Activated effector memory CD4-positive, alpha-beta T cell treated with Interleukin-2 at 50 U/mL for 16 hours (primary cell): ENCODE measurements around the gene TSC2.
"Not testable (repeated sequence)": the region's sequence is repeated elsewhere in the genome, so short reads cannot be mapped to it uniquely, and the experiment has no call there.

Source experiments
- DNase-seq: peaks from one replicate; pipeline ENCODE4 v3.0.0-alpha.2; 2020

Gene TSC2

GRCh38 chr16:2032285-2033056, 15.3 kb upstream of the TSC2 start:
- no peak for DNase-seq

- DNase-seq = no peak
These were observed 14.5 kb upstream of the TSC2 start for GRCh38 chr16:2033057-2033908.

GRCh38 chr16:2033909-2034695, 13.7 kb upstream of the TSC2 start:
- not testable (repeated sequence) for DNase-seq

GRCh38 chr16:2034696-2035430, 12.9 kb upstream of the TSC2 start:
- DNase-seq = no peak

DNA sequence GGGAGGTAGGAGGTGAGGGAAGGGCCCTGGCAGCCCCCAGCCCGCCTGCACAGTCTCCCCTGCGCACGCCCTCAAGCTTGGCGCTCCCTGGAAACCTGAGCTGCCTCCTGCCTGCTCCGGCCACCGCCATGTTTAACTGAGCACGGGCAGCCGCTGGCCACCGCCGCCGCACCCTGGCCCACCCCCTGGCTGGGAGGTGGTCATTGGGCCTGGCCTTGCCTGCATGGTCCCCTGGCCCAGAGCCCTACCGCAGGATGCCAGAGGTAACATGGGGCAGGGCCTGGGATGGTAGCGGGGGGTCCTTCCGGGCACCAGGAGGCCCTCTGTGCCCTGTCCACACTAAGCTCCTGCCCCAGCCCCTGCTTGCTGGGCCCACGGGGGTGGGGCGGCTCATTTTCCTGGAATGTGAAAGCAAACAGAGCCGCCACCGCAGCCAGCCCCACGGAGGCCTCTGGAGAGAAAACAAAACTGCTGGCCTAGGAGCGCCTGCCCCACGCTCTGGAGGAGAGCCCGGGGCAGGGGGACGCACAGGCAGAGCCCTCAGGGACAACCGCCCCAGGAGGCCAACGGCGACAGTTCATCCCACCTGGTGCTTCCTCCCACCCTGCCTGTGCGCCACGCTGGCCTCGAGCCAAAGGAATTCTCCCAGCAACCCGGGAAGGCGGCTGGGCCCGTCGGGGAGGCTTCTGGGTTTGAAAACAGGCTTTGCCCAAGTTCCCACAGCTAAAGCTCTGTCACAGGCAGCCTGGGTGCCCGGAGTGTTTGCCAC, 12.2 kb upstream of the TSC2 start:
- DNase-seq = no peak

DNA sequence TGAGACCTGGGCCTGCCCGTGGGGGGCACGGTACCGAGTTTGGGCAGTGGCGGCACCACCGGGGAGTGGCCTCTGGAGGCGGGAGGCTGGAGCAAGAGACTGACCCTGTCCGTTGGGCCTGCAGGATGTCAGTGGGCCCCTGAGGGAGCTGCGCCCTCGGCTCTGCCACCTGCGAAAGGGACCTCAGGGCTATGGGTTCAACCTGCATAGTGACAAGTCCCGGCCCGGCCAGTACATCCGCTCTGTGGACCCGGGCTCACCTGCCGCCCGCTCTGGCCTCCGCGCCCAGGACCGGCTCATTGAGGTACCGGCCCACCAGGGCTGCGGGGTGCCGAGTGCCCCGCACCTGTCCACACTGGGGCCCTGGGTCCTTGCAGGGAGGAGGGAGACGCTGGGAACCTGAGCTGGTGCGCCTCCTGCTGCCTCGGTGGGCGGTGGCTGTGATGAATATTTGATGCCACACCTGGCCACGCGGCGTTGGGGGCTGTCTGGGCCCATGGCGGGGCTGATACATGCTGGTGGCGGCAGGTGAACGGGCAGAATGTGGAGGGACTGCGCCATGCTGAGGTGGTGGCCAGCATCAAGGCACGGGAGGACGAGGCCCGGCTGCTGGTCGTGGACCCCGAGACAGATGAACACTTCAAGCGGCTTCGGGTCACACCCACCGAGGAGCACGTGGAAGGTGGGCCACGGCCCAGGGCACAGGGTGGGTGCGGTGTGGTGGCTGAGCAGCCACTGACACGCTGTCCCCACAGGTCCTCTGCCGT, 11.4 kb upstream of the TSC2 start:
- DNase-seq = no peak

- no peak for DNase-seq
These were observed 10.7 kb upstream of the TSC2 start for GRCh38 chr16:2037115-2037514.

DNA sequence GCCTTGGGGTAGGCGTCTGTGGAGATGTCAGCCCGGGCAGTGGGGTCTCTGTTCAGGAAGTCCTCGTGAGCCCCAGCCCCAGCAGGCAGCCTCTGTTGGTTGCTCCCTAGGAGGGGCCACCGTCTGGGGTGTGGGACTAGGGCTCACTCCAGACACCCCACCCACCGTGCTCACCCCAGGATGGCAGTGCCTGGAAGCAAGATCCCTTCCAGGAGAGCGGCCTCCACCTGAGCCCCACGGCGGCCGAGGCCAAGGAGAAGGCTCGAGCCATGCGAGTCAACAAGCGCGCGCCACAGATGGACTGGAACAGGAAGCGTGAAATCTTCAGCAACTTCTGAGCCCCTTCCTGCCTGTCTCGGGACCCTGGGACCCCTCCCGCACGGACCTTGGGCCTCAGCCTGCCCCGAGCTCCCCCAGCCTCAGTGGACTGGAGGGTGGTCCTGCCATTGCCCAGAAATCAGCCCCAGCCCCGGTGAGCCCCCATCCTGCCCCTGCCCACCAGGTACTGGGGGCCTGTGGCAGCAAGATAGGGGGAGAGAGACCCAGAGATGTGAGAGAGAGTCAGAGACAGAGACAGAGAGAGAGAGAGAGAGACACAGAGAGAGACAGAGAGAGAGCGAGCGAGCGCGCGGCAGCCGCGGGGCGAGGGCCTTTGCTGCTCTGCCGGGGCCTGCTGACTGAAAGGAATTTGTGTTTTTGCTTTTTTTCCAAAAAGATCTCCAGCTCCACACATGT, 10.0 kb upstream of the TSC2 start:
- DNase-seq = no peak

GRCh38 chr16:2038382-2039231, 9.2 kb upstream of the TSC2 start:
- DNase-seq = no peak

DNA sequence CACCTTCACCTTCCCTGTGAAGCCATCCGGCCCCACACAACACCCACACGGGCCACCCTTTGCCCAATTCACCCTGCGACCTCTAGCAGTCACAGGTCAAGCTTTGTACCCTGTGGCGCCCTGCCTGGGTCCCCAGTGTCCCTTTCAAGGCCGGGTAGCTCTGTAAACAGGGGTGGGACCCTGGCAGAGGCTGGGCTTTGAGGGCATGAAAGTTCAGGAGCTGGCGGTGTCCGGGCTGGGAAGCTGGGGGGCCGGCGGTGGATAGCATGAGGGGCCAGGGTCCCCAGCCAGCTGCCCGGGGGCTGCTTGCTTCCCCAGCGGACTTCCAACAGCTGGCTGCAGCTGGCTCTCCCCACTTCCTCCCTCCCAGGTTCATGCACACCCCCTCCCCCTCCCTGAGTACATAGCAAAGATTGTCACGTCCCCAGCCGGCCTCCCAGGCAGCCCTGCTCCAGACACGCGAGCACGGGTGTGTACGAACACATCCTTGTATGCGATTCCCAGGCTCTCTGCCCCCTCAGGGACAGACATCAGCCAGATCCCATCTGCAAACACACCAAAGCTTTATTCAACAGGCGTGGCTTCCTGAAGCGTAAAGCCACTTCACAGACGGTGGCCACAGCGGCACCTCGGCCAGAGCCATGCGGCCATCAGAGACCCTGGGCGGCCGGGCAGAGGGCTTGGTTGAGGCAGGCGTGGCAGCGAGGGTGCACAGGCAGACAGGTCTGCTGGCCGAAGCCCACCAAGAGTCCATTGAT, 8.3 kb upstream of the TSC2 start:
- no peak for DNase-seq

DNA sequence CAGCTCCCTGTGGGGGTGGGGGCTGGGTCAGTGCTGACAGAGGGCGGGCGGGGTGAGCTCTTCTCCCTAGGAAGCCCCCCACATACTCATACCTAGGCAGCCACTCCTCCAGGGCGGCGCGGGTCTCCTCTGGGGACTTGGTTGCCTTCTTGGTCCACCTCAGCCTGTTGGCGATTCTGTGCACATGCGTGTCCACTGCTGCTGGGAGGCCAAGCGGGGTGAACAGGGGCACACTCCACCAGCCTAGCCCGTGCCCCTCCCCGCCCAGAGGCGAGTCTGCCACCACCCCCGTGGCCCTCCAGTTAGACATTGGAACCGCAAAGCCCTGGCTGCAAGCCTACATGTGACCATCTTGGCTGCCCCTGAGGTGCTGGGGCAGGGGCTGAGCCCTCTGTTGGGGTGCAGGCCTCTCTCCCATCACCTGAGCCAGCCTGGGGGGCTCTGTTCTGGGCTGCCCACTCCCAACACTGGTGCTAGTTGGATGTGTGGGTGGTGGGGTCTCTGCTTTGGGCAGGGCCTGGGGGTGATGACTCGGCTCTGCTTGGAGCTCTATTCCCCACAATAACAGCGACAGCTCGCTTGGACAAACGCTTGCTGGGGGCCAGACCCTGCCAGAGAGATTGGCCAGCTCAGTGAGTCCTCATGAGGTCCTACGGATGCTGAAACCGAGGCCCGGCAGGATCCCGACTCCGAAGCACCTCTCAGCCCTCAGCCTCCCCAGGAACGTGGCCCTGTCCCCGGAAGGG, 7.6 kb upstream of the TSC2 start:
- DNase-seq = no peak

- DNase-seq = no peak
These were observed 6.8 kb upstream of the TSC2 start for GRCh38 chr16:2040787-2041522.

DNA sequence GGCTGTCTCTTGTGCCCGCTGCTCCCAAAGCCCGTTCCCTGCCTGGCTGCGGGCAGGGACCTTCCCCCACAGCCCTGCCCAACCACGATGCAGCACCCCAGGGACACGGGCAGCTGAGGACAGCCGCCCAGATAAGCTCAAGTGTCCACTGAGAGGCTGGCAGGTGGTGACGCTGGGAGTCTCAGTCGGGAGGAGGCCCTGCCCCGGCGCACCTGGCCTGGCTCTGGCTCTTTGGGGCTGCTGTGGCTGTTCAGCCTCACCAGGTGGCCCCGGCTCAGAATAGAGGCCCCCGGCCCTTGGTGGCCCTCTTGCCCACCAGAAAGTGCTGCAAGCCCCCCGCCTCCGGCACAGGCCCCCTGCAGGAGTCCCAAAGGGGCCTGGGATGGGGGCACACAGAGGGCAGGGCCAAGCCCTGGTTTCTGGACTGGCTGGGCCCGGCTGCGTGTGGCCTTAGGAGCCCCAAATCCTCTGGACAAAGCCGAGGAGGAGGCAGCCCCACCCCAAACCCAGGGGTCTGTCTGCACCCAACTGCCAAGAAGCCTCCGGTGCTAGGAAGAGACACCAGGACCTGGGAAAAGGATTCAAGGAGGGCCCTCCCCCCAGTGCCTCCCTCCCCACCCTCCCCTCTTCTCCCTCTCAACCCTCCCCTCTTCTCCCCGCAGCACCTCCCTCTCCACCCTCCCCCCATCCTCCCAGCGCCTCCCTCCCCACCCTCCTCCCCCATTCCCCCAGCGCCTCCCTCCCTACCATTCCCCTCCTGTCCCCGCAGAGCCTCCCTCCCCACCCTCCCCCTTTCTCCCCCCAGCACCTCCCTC, 5.4 kb upstream of the TSC2 start:
- DNase-seq = no peak

DNA sequence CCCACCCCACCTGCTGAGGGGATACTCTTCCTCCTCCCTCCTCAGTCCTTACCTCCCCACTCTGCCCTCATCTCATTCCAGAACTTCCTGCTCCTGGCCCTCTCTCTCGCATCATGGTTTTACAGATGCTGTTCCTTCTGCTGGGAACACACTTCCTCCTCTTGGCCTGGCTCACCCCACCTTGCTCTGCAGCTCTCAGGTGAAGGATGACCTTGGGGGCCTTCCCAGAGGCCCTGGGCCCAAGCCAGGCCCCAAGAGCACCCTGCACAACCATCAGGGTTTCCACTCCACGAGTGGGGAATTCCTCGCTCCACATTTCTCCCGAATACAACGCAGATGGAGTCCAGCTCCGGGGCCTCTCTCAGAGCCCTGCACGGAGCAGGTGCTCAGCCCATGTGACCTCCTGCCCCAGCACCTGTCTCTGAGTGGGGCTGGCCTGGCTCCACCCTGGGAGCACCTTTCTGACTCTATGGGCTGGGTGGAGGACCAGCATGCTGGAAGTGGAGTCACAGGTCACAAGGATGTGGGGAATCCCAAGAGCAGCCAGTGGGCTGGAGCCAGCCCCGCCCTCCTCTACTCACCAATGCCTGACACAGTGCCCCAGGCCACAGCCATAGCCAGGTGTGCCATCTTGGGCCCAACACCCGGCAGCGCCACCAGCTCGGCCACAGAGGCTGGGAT, 4.7 kb upstream of the TSC2 start:
- DNase-seq = no peak

GRCh38 chr16:2043667-2044451, 3.9 kb upstream of the TSC2 start:
- no peak for DNase-seq
